HG02623 (cell line): ENCODE measurements around the gene DCD.
"Not testable (repeated sequence)": the region's sequence is repeated elsewhere in the genome, so short reads cannot be mapped to it uniquely, and the experiment has no call there.

Experiments
- ATAC-seq: cut with Tn5 transposase; IDR thresholded peaks from one replicate; pipeline ENCODE4 v1.9.1; 2021; ENCODE audit warnings: moderate library complexity; ENCODE audit not compliant: unreplicated experiment

DCD gene

DNA sequence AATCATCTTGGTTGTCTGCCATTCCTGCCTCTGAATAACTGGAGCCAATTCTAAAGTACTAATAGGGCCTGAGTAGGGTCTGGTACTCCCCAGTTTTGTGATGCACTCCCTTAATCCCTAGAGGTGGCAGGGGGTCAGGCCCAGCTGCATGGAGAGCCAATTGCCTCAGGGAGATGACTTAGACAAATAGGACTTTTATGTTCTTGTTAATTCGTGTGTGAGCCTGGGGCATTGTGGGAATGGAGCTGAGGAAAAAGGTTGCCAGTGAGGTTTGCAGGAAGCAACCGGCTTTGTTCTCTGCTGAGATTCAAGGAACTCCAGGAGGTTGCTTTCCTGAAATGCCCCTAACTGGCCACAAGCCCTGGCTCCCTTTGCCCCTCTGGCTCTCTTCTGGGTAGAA is 6.8 kb upstream of the DCD start:
- no peak for ATAC-seq

DNA sequence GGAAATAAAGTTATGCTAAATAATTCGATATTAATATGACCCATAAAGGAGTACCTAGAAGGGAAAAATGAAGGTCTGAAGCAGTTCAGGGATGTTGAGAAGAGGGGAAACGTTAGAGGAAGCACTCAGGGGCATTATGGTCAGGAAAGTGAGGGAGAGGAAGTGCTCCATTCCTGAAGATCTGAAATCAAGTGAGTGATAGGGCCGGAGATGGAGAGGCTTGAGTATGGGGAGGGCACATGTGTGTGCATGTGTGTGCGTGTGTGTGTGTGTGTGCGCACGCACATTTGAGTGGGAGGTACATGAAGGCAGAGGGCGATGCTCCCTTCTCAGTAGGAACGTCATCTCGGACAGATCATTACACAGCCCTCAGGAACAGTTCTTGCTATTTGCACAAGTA is 4.9 kb upstream of the DCD start:
- ATAC-seq = no peak

DNA sequence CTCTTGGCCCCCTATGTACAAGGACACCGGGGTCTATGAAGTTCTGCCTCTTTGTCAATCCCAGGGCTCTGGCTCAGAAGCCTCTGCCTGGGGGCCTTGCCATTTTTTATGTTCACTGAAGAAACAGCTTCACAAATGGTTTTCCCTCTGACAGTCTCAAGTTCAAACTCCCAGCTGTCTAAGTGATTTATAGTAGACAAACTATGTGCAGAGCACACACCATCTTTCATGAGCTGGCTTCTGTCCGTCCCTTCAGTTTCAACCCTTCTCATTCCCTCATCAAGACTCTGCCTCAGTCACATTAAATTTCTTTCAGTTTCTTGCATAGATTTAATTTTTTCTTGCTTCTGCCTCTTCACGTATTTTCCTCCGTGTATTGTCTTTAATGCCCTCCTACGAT is 2.7 kb upstream of the DCD start:
- ATAC-seq = no peak

DNA sequence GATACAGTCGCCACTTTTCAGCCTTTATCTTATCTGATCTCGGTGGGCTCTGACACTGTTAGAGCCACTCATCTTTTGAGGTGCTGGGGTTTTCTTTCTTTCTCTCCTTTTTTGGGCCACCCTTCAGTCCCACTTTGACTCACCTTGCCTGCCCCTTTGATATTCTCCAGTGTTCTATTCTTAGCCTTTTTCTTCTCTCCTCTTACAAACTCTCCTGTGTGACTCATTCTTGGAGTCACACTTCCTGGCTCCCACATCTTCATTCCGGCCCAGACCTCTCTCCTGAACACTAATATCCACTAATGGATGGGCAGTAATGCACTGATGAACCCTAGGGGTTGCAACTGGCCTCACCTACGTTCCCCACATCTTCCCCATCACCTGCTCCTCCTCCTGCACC is 2.2 kb upstream of the DCD start:
- no peak for ATAC-seq

DNA sequence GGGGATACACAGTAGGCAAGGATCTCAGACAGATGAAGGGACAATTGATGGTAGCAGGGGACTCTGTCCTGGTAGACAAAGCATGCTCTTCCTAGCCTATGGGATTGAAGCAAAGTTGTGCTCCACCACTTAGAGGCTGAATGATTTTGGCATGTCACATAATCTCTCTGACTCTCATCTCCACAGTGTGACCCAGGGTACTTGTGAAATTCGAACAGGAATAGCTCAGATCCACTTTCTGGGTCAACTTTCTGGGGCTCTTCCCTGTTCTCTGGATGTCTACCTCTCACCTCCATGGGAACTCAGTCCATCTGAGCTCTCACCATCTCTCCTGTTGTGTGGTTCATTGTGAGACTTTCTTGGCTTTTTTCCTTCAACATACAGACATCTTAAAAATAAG is 1.7 kb upstream of the DCD start:
- ATAC-seq = no peak

DNA sequence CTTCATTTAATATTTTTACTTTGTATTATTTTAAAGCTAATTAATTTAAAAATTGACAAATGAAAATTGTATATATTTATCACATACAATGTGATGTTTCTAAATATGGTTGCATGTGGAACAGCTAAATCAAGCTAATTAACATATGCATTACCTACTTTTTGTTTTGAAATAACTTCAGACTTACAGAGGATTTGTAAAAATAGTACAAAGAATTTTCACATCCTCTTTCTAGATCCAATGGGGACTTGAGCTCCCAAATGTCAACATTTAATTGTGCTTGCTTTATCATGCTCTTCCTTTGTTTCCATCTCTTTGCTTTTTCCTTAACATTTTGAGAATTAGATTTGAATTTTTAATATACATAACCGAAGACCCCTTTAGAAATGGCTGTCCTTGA is 6.6 kb downstream of the DCD start:
- no peak for ATAC-seq

DNA sequence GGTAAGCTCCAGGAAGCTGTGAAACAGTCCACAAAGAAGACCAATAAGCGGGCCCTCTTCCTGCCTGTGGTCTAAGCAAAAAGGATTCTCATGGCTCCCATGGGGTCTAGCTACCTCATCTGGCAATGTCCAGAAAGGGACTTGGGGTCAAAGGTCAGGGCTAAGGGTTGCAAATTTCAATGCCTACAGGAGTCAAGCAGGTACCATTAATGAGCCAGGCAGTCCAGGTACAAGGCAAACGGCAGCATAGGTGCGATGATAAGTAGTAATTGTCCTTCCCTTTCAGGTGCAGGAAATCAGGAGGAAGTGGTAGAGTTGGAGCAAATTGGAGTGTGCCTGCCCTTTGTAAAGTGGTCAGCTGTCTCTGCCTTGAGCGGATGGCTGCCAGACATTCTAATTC is 7.1 kb downstream of the DCD start:
- no peak for ATAC-seq

DNA sequence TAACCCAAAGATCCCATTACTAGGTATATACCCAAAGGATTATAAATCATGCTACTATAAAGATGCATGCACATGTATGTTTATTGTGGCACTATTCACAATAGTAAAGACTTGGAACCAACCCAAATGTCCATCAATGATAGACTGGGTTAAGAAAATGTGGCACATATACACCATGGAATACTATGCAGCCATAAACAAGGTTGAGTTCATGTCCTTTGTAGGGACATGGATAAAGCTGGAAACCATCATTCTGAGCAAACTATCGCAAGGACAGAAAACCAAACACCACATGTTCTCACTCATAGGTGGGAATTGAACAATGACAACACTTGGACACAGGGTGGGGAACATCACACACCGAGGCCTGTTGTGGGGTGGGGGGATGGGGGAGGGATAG is 9.1 kb downstream of the DCD start:
- ATAC-seq = not testable (repeated sequence)

DNA sequence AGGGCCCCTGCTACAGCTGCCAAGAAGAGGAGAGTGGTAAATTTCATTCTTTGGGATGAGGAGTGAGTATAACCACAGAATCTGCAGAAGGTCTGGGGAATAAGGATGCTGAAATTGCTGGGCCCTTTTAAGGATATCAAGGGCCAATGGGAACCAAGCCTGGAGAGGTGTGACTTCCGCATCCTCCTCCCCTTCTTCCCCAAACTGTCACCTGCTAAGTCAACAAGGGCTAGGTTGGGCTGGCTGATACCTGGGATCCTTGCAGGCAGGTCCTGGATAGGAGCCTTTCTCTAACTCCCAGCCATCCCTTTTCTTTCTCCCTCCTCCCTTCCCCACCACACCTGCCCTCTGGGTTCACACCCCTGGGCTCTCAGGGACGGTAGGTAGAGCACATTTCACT is 13.4 kb downstream of the DCD start, which contains the start of gene LACRT:
LACRT (minus strand) TSS at position 101 of the 400 bp plus-strand sequence; CDS start at position 47, 54 bp downstream.
- no peak for ATAC-seq

DNA sequence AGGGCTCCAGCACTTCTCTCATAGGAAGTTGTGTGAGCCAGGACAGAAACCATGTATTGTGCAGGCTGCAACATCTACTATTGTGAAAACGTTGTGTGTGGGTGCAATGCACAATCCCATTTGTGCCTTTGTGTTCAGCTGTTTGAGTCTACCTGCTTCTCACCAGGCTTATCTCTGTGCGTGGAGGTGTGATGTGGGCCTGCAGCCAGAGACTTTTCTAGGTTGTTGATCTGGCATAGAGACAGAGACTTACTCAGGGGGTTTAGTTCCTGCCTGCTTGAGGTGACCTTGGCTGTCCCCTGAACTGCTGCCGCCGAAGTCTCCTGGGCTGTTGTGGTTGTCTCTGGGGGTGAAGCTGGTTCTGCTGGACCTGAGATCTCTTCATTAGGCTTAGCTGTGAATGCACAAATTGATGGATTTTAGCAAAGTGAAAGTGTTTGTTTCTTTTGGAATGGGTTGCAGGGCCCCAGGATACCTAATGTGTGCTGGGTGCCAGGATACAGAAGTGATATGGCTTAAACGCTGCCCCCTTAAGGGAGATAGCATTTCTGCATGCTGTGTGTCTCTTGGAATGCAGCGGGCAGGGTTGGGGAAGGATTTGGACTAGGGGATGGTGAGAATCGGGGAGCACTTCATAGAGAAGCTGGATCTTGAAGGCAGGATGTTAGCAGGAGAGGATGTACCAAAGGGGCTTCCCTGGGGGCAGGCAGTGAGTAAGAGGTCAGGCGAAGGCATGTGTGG is 16.0 kb downstream of the DCD start:
- no peak for ATAC-seq

DNA sequence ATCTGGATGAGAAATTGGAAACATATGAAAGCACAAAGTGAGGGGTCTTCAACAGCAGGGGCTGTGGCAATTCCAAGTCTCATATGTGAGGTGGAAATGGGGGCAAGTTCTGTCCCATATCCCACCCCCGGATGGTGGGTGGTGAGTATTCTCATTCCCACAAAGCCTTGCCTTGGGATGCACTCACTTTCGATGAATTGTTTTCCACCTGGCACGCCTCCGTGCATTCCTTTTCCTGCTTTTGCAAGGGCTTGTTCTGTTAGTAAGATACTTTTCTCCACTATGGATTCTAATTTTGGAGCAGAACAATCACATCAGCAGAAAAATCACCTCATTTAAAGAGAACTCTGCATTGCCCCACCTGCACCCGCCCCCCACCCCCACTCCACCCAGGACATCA is 16.6 kb downstream of the DCD start:
- ATAC-seq = no peak

DNA sequence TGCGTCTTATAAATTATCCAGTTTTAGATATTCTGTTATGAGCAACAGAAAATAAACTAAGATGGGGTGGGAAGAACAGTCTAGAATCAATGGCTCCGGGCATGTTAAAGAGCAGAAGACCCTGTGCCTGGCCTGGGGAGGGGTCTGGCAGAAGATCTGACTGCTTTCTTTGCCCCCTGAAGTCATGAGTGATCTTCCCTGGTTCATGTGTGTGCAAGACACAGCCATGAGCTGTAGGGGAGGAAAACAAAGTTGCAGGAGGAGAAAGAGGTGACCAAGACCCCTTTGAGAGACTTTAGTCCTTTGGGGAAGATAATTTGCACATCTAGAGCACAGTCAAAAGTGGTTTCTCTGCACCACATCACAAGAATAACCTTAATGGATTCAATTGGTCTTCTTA is 18.2 kb downstream of the DCD start:
- ATAC-seq = no peak

DNA sequence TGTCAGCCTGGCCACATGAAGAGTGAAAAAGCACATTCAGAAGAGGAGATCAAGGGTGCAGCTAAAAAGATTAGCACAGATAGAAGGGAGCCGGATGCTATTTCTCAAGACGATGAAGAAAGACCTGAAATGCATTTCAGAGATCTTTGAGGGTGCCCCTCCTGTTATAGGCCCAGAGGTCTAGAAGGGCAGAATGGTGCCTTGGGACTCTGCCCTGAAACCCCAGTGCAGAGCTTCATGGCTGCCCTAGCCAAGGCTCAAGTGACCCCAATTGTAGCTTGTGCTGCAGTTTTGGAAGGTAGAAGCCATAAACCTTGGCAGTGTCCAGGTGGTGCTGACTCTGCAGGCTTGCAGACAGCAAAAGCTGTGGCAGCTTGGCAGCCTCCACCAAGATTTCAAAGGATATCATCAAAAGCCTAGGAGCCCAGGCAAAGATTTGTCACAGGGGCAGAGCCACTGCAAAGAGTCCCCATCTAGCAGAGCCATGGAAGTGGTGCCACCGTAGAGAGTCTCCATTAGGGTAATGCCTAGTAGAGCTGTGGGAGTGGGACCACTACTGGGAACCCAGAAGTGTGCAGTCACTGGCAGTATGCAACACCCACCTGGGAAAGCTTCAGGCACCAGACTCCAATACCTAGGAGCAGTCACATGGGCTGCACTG is 19.8 kb downstream of the DCD start:
- ATAC-seq = no peak

DNA sequence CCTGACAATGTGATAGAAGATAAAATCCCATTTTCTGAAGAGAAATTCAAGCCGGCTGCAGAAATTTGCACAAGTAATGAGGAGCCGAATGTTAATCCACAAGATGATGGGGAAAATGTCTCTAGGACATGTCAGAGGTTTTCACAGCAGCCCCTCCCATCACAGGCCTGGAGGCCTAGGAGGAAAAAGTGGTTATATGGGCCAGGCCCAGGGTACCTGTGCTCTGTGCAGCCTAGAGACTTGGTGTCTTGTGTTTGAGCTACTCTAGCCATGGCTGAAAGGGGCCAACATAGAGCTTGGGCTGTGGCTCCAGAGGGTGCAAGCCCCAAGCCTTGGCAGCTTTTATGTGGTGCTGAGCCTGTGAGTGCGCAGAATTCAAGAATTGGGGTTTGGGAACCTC is 20.9 kb downstream of the DCD start:
- no peak for ATAC-seq

DNA sequence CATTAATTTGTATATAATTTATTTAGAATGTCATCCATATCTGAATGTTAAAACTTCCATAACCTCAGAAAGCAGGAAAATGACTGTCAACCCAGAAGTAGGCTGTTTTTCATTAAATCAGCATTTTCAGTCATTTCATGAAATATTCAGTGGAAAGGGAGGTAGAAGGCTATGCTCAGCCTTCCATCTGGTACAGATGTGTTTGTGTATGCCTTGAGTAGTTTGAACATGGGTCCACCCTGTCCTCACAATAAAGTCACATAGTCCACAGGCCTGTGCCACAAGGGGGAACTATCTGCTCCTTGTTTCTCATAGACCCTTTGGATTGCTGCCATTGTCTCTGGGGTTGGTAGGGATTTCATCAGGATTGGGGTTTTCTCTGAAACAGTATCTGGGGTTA is 22.6 kb downstream of the DCD start:
- ATAC-seq = no peak

DNA sequence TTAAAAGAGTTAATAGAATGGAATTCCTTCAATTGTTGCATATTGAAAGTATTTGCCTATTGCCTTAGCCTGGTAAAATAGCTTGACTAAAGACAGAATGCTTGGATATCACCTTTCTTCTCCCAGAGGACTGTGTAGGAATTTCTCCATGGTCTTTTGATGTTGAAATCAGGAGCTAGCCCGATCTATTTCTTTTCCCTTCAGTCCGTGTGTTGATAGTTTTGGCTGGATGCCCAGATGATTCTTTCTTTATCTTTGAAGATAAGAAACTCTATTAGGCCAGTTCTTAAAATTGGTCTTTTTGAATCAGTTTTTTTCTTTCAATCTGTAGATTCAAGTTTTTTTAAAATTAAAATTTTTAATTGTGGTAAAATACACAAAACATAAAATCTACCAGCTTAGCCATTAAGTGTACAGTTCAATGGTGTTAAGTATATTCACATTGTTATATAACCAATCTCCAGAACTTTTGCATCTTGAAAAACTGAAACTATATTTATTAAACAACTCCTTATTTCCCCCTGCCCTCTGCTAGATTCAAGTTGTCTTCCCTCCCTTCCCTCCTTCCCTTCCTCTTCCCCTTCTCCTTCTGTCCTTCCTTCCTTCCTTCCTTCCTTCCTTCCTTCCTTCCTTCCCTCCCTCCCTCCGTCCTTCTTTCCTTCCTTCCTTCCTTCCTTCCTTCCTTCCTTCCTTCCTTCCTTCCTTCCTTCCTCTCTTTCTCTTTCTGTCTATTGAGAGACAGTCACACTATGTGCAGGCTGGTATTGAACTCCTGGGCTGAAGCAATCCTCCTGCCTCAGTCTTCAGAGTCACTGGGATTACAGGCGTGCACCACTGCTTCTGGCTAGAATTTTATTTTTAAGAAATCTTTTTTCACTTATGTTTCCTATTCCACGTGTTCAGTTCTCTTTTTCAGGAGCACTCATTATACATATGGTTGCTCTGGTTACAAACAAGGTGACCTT is 23.6 kb downstream of the DCD start:
- no peak for ATAC-seq

DNA sequence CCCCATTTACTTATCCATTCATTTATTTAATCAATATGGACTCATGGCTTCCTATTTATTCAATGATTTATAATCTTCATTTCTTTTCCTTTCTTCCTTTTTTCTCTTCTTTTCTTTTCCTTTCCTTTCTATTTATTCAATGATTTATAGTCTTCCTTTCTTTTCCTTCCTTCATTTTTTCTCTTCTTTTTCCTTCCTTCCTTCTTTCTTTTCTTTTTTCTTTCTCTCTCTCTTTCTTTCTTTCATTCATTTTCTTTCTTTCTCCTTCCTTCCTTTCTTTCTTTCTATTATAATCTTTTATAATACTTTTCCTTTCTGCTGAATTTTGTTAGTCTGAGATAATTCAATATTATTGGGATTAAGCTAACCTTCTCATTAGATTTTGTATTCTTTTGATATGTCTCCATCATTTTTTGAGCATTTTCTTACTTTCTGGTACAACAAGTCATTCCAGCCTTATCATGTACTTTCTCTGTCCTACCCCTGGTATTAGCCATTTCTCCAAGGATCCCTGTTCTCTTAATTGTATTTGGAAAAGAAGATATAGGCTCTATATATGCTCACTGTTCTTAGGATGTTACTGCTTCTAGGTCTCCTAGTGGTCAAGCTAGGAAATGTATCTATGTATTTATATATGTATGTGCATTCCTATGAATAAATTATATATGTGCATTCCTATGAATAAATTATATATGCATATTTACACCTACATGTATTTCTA is 25.5 kb downstream of the DCD start:
- ATAC-seq = no peak

DNA sequence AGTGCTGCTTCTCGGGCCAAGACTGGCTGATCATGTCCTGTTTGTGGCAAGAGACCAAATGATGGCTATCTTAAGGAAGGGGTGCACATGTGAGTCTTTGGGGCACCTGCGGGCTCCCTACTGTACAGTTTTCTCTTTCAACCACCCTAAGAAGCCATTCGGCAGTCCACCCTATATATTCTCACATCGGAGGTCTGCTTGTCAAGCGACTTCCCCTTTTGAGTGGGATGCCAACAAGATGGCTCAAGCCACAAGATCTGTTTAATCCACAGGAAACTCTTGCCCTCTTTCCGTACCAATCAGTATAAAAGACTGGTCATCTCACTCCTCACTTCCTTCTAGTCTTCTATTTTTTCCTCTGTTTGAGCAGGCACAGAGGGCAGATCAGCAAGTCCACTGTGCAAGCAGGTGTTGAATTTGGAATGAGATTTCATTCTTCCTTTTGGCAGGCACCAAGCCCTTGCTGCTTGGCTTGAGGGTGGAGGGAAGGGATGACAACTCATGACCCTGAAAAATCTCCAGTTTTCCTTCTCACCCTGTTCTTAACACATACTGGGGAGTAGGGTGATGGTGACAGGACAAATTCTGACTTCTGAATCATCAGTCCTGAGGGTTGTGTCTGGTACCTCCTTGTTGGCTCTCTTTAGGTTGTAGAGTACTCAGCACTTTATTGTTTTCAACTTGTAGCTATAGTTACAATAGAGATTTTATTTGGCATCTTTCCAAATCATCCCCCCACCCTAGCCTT is 31.1 kb downstream of the DCD start:
- no peak for ATAC-seq

DNA sequence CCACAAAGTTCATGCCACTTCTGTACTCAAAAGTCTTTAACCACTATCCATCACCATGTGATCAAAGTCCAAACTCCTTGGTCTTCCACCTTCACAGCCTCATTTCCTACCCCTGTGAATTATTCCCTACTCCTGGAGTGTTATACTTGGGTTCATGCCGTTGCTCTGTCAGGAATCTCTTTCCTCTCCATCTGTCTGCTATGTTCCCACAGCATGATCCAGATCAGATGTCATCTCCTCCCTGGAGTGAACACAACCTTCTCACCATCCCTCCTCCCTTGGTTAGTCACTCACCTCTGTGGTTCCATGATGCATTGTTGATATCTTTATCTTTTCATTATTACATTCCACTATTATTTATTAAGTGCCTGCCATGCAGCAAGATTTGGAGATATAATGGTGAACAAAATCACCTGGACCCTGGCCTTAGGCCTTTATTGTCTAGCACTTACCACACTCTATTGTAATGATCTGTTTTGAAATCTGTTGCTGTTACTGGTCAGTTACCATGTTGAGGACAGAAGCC is 35.9 kb downstream of the DCD start:
- no peak for ATAC-seq

DNA sequence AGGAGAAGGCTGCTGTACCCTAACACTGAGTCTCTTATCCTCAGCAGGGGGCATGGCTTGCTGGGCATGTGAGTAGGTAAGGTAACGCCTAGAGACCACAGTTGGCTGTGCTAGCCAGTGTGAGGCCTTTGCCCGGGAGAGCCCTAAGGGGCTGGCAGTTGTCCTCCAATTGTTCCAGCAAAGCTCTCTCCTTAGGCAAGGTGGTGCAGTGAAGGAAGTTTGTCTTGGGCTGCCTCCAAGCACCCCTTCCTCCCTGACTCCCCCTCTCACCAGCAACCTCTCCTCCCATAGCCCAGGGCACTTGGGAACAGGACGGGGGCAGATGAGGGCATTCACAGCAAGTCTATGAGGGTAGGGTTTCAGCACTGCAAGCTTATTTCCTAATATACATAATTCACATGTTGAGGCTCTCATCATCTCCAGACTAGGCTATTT is 36.4 kb downstream of the DCD start:
- no peak for ATAC-seq
